Naive B cell (primary cell): ENCODE measurements around the gene ST3GAL2. TPM values are rescaled to one million over a fixed set of nuclear protein-coding genes. Genes with fewer than 3 reads are reported as not detected.

Source experiments
- ATAC-seq, 2 donors: fragments of 150-1000 bp; cut with Tn5 transposase; 2 replicates each; pipeline ENCODE4 v1.10.0; 2021; ENCODE audit warnings: low read depth in 2 of 2, mild to moderate bottlenecking in 2 of 2, moderate library complexity in 2 of 2
- DNase-seq: peaks from one replicate; pipeline ENCODE4 v3.0.0; 2022
- H3K27ac Mint-ChIP-seq, 6 donors: one replicate each; pipeline ENCODE4 v1.8.0; 2020 to 2022; ENCODE audit warnings: mild to moderate bottlenecking in 6 of 6, mixed read lengths in 6 of 6, moderate library complexity in 5 of 6, inconsistent platforms in 2 of 6
- H3K27me3 Mint-ChIP-seq, 3 donors: one replicate each; pipeline ENCODE4 v1.8.0; 2021 to 2022; ENCODE audit warnings: mixed read lengths in 3 of 3, mild to moderate bottlenecking in 1 of 3
- H3K36me3 Mint-ChIP-seq, 2 donors: one replicate each; pipeline ENCODE4 v1.8.0; 2020 to 2022; ENCODE audit warnings: mixed read lengths in 2 of 2, inconsistent platforms in 1 of 2, mild to moderate bottlenecking in 1 of 2
- H3K4me1 Mint-ChIP-seq, 3 donors: one replicate each; pipeline ENCODE4 v1.8.0; 2020 to 2022; ENCODE audit warnings: mixed read lengths in 3 of 3, inconsistent platforms in 1 of 3, mild to moderate bottlenecking in 1 of 3, moderate library complexity in 1 of 3
- H3K4me3 Mint-ChIP-seq, 8 donors: one replicate each; pipeline ENCODE4 v1.8.0; 2020 to 2022; ENCODE audit warnings: mild to moderate bottlenecking in 8 of 8, mixed read lengths in 8 of 8, moderate library complexity in 8 of 8, inconsistent platforms in 2 of 8
- H3K9me3 Mint-ChIP-seq, 7 donors: one replicate each; pipeline ENCODE4 v1.8.0; 2020 to 2022; ENCODE audit warnings: mixed read lengths in 7 of 7, mild to moderate bottlenecking in 5 of 7, inconsistent platforms in 2 of 7, moderate library complexity in 1 of 7
- polyA plus RNA-seq, 6 donors: library from polyadenylated mRNA; unstranded; fragments of 300-500 nt; fragmentation: Illumina TruSeq; gene quantifications; one replicate each; pipeline ENCODE4 v1.2.3, GENCODE V29; 2021; ENCODE audit warnings: low read depth in 6 of 6

The ST3GAL2 gene
- 10 to 100 TPM; 12.7 to 28.7 (median 22.3) TPM for polyA plus RNA-seq

- peak; percentile 87 for DNase-seq
- ATAC-seq, result peak; percentile 91 to 93
- H3K36me3 Mint-ChIP-seq, result no peaks in the 10 kb centered on the region
- H3K27ac Mint-ChIP-seq, result peak within 1 kb of the TSS; percentile 88 to 99 (median 94)
- peaks cover 25 to 48% (median 39%) of the 10 kb centered on the region in 3 donors for H3K4me1 Mint-ChIP-seq
- H3K4me3 Mint-ChIP-seq, result peak within 1 kb of the TSS; percentile 91 to 99 (median 98)
- no peaks in the 10 kb centered on the region for H3K27me3 Mint-ChIP-seq
- no peaks in the 10 kb centered on the region for H3K9me3 Mint-ChIP-seq
These were observed at the start of gene ST3GAL2 for GRCh38 chr16:70438969-70439862. TSS of gene ST3GAL2 (minus strand) at chr16:70439100. CDS start at chr16:70398530, 40,570 bp downstream.

- Mint-ChIP-seq H3K36me3 (peaks cover 0 to 5% of the 10 kb centered on the region in 2 donors), H3K27ac (no peak overlapping the region), H3K27me3 (no peaks in the 10 kb centered on the region), H3K9me3 (no peaks in the 10 kb centered on the region), H3K4me3 (no peak overlapping the region), H3K4me1 (peaks cover 0 to 2% (median 0%) of the 10 kb centered on the region in 3 donors)
- DNase-seq (no peak), ATAC-seq (no peak)
These were observed 46.0 kb upstream of the ST3GAL2 start for GRCh38 chr16:70484867-70485266.

GRCh38 chr16:70483426-70483825 lies 44.5 kb upstream of the ST3GAL2 start:
- Mint-ChIP-seq H3K4me1 (peaks cover 0 to 2% (median 0%) of the 10 kb centered on the region in 3 donors), H3K27ac (peak overlapping the region in 1 of 6 donors; percentile 24), H3K36me3 (peaks cover 0 to 5% of the 10 kb centered on the region in 2 donors), H3K27me3 (no peaks in the 10 kb centered on the region), H3K4me3 (peak overlapping the region in 1 of 8 donors; percentile 15), H3K9me3 (no peaks in the 10 kb centered on the region)
- ATAC-seq, result no peak
- no peak for DNase-seq

- Mint-ChIP-seq H3K4me1 (peaks cover 0 to 6% (median 2%) of the 10 kb centered on the region in 3 donors), H3K9me3 (no peaks in the 10 kb centered on the region), H3K27me3 (no peaks in the 10 kb centered on the region), H3K27ac (no peak overlapping the region), H3K4me3 (no peak overlapping the region), H3K36me3 (peaks cover 0 to 5% of the 10 kb centered on the region in 2 donors)
- no peak for ATAC-seq
- DNase-seq, result no peak
These were observed 43.7 kb upstream of the ST3GAL2 start for GRCh38 chr16:70482624-70483023.

- Mint-ChIP-seq H3K27me3 (no peaks in the 10 kb centered on the region), H3K27ac (peak overlapping the region in 2 of 6 donors; percentile 2 to 6), H3K9me3 (no peaks in the 10 kb centered on the region), H3K36me3 (peaks cover 0 to 5% of the 10 kb centered on the region in 2 donors), H3K4me3 (peak overlapping the region in 2 of 8 donors; percentile 11 to 26), H3K4me1 (peaks cover 0 to 6% (median 2%) of the 10 kb centered on the region in 3 donors)
- ATAC-seq, result no peak
- DNase-seq, result no peak
These were observed 43.1 kb upstream of the ST3GAL2 start for GRCh38 chr16:70481929-70482536.

- H3K9me3 Mint-ChIP-seq, result no peaks in the 10 kb centered on the region
- peaks cover 0 to 6% (median 2%) of the 10 kb centered on the region in 3 donors for H3K4me1 Mint-ChIP-seq
- no peak overlapping the region for H3K4me3 Mint-ChIP-seq
- DNase-seq (no peak), ATAC-seq (no peak)
- H3K36me3 Mint-ChIP-seq, result no peaks in the 10 kb centered on the region
- peak overlapping the region in 1 of 6 donors; percentile 31 for H3K27ac Mint-ChIP-seq
- no peaks in the 10 kb centered on the region for H3K27me3 Mint-ChIP-seq
These were observed 41.5 kb upstream of the ST3GAL2 start for GRCh38 chr16:70480127-70481105.

GRCh38 chr16:70478912-70479341 lies 40.0 kb upstream of the ST3GAL2 start:
- Mint-ChIP-seq H3K27ac (no peak overlapping the region), H3K4me3 (no peak overlapping the region), H3K4me1 (peaks cover under 1 to 6% (median 2%) of the 10 kb centered on the region in 3 donors), H3K27me3 (no peaks in the 10 kb centered on the region), H3K36me3 (no peaks in the 10 kb centered on the region), H3K9me3 (no peaks in the 10 kb centered on the region)
- ATAC-seq (no peak), DNase-seq (no peak)

- H3K27ac Mint-ChIP-seq, result peak overlapping the region in 1 of 6 donors; percentile 74
- no peak overlapping the region for H3K4me3 Mint-ChIP-seq
- DNase-seq, result no peak
- peaks cover under 1 to 6% (median 3%) of the 10 kb centered on the region in 3 donors for H3K4me1 Mint-ChIP-seq
- H3K9me3 Mint-ChIP-seq, result no peaks in the 10 kb centered on the region
- H3K36me3 Mint-ChIP-seq, result no peaks in the 10 kb centered on the region
- no peak for ATAC-seq
- H3K27me3 Mint-ChIP-seq, result no peaks in the 10 kb centered on the region
These were observed 39.3 kb upstream of the ST3GAL2 start for GRCh38 chr16:70478169-70478568.

GRCh38 chr16:70476272-70477020 lies 37.5 kb upstream of the ST3GAL2 start:
- Mint-ChIP-seq H3K27ac (peak overlapping the region in 1 of 6 donors; percentile 85), H3K36me3 (no peaks in the 10 kb centered on the region), H3K4me3 (no peak overlapping the region), H3K4me1 (peaks cover 0 to 6% (median 3%) of the 10 kb centered on the region in 3 donors), H3K9me3 (no peaks in the 10 kb centered on the region), H3K27me3 (no peaks in the 10 kb centered on the region)
- ATAC-seq, result no peak
- no peak for DNase-seq

GRCh38 chr16:70475054-70475871 lies 36.4 kb upstream of the ST3GAL2 start:
- H3K4me3 Mint-ChIP-seq, result no peak overlapping the region
- no peaks in the 10 kb centered on the region for H3K27me3 Mint-ChIP-seq
- DNase-seq (no peak), ATAC-seq (no peak)
- peak overlapping the region in 1 of 6 donors; percentile 30 for H3K27ac Mint-ChIP-seq
- H3K9me3 Mint-ChIP-seq, result no peaks in the 10 kb centered on the region
- H3K36me3 Mint-ChIP-seq, result no peaks in the 10 kb centered on the region
- peaks cover 0 to 6% (median 3%) of the 10 kb centered on the region in 3 donors for H3K4me1 Mint-ChIP-seq

- H3K9me3 Mint-ChIP-seq, result no peaks in the 10 kb centered on the region
- peaks cover 0 to 6% (median 3%) of the 10 kb centered on the region in 3 donors for H3K4me1 Mint-ChIP-seq
- H3K27me3 Mint-ChIP-seq, result no peaks in the 10 kb centered on the region
- peak overlapping the region in 1 of 6 donors; percentile 30 for H3K27ac Mint-ChIP-seq
- ATAC-seq (no peak), DNase-seq (no peak)
- no peaks in the 10 kb centered on the region for H3K36me3 Mint-ChIP-seq
- no peak overlapping the region for H3K4me3 Mint-ChIP-seq
These were observed 35.6 kb upstream of the ST3GAL2 start for GRCh38 chr16:70474320-70475053.
